LNCaP clone FGC (cell line): Measurements from ENCODE around the gene RGPD4.
"Not testable (repeated sequence)": the region's sequence is repeated elsewhere in the genome, so short reads cannot be mapped to it uniquely, and the experiment has no call there.

Experiments
- DNase-seq: peaks from one replicate; pipeline ENCODE4 v3.0.0-alpha.2; 2011; ENCODE audit warnings: low read depth
- H3K4me3 ChIP-seq: 2 replicates; pipeline ENCODE4 v1.5.1; 2011; ENCODE audit warnings: mild to moderate bottlenecking, low read depth, low read length, control low read depth
- CTCF ChIP-seq: IDR thresholded peaks from 2 replicates; pipeline ENCODE4 v1.5.1; 2012; ENCODE audit warnings: mild to moderate bottlenecking; ENCODE audit not compliant: control insufficient read depth, insufficient read depth; ENCODE audit errors: extremely low read depth

RGPD4 gene

GRCh38 chr2:107822302-107822701, 4.4 kb upstream of the RGPD4 start:
- no peak overlapping the region for H3K4me3 ChIP-seq
- TF ChIP-seq CTCF: no peak
- DNase-seq: no peak

- no peak for TF ChIP-seq CTCF
- H3K4me3 ChIP-seq: no peak overlapping the region
- DNase-seq: no peak
Observed at GRCh38 chr2:107824451-107825205, 2.1 kb upstream of the RGPD4 start.

- no peak overlapping the region for H3K4me3 ChIP-seq
- DNase-seq: no peak
- TF ChIP-seq CTCF: no peak
Observed at GRCh38 chr2:107825206-107825563, 1.5 kb upstream of the RGPD4 start.

- not testable (repeated sequence) for DNase-seq, H3K4me3 ChIP-seq
Observed at GRCh38 chr2:107829514-107829913, 2.8 kb downstream of the RGPD4 start.

- DNase-seq, H3K4me3 ChIP-seq: not testable (repeated sequence)
Observed at GRCh38 chr2:107833152-107833551, 6.5 kb downstream of the RGPD4 start.

- H3K4me3 ChIP-seq, DNase-seq: not testable (repeated sequence)
- TF ChIP-seq CTCF: peak; percentile 35
Observed at GRCh38 chr2:107833618-107834017, 6.9 kb downstream of the RGPD4 start.

GRCh38 chr2:107916121-107916520, 89.4 kb downstream of the RGPD4 start:
- DNase-seq, H3K4me3 ChIP-seq: not testable (repeated sequence)

GRCh38 chr2:107916696-107917370, 90.1 kb downstream of the RGPD4 start:
- H3K4me3 ChIP-seq, DNase-seq: not testable (repeated sequence)

GRCh38 chr2:107927034-107927534, 100.4 kb downstream of the RGPD4 start:
- no peak for DNase-seq
- TF ChIP-seq CTCF: no peak
- no peak overlapping the region for H3K4me3 ChIP-seq
